Activated B cell treated with CpG ODN at 0.5 μM for 24 hours (primary cell): ENCODE data around the gene PTPN9. TPM values are rescaled to one million over a fixed set of nuclear protein-coding genes. Genes with fewer than 3 reads are reported as not detected.
"Not testable (repeated sequence)": the region's sequence is repeated elsewhere in the genome, so short reads cannot be mapped to it uniquely, and the experiment has no call there.

Source experiments
- ATAC-seq: fragments of 200-7000 bp; cut with Tn5 transposase; one replicate; pipeline ENCODE4 v1.10.0; 2021; ENCODE audit warnings: low read depth, mild to moderate bottlenecking, moderate library complexity
- CTCF ChIA-PET: fragments of 350-600 bp; sonication (Branson Sonifier 250); formaldehyde crosslinking; loops from one replicate; lab custom pipeline; 2021; ENCODE audit warnings: antibody characterized with exemption; lab: Charles Lee
- POLR2A ChIA-PET: fragments of 350-600 bp; sonication (Branson Sonifier 250); formaldehyde crosslinking; loops from one replicate; lab custom pipeline; 2021; ENCODE audit warnings: antibody characterized with exemption; lab: Charles Lee
- DNase-seq: peaks from one replicate; pipeline ENCODE4 v3.0.0; 2022
- H3K27ac Mint-ChIP-seq: one replicate; pipeline ENCODE4 v1.8.0; 2020; ENCODE audit warnings: mixed read lengths
- H3K27me3 Mint-ChIP-seq: one replicate; pipeline ENCODE4 v1.8.0; 2021; ENCODE audit warnings: mixed read lengths
- H3K36me3 Mint-ChIP-seq: one replicate; pipeline ENCODE4 v1.8.0; 2021; ENCODE audit warnings: low read depth, mixed read lengths
- H3K4me1 Mint-ChIP-seq: one replicate; pipeline ENCODE4 v1.8.0; 2021; ENCODE audit warnings: mixed read lengths
- H3K4me3 Mint-ChIP-seq: one replicate; pipeline ENCODE4 v1.8.0; 2020; ENCODE audit warnings: mild to moderate bottlenecking, mixed read lengths
- H3K9me3 Mint-ChIP-seq: one replicate; pipeline ENCODE4 v1.8.0; 2020; ENCODE audit warnings: mixed read lengths
- CTCF ChIP-seq: fragments of 200-600 bp; IDR thresholded peaks from one replicate; pipeline ENCODE4 v1.8.0; 2022; ENCODE audit warnings: antibody characterized with exemption, mild to moderate bottlenecking
- intact Hi-C: fragments of 100-400 bp; cut with micrococcal nuclease; formaldehyde crosslinking; loops from one replicate; pipeline ENCODE4 v1.15.1; 2024
- total RNA-seq: library from RNA; stranded (reverse); gene quantifications from 2 replicates; pipeline ENCODE4 v1.2.3, GENCODE V29; 2022

PTPN9 gene
- total RNA-seq, 1 donor from 2014 or later = 19.2 TPM

- no peaks in the 10 kb centered on the region for H3K9me3 Mint-ChIP-seq
- peaks cover 30% of the 10 kb centered on the region for H3K36me3 Mint-ChIP-seq
- ChIA-PET POLR2A (interaction anchor here (0.6 to 6.8 kb wide), 8 partner anchors 9 to 909 kb away, joined by 3 to 115 read pairs (median 10); partner anchors contain the start of genes COX5A, IMP3 and MAN2C1), CTCF (no interaction called here)
- peak overlapping the region; percentile 84 for H3K27ac Mint-ChIP-seq
- ATAC-seq (no peak), DNase-seq (no peak)
- TF ChIP-seq CTCF = no peak
- H3K27me3 Mint-ChIP-seq = no peaks in the 10 kb centered on the region
- H3K4me1 Mint-ChIP-seq = peaks cover 68% of the 10 kb centered on the region
- H3K4me3 Mint-ChIP-seq = peak overlapping the region; percentile 94
- intact Hi-C loops = loop anchor here (2.0 to 10.0 kb wide), 11 partner anchors 63 to 1815 kb away; partner anchors contain the start of genes ARID3B, C15orf39, COX5A and NEIL1
These were observed 129.4 kb downstream of the PTPN9 start for GRCh38 chr15:75449585-75450306.

- H3K9me3 Mint-ChIP-seq, intact Hi-C loops, DNase-seq, H3K27me3 Mint-ChIP-seq, H3K27ac Mint-ChIP-seq, ATAC-seq, H3K4me3 Mint-ChIP-seq, CTCF ChIA-PET: not testable (repeated sequence)
- POLR2A ChIA-PET = interaction anchor here (0.7 kb wide), 1 partner anchor 1805 kb away, joined by 3 read pairs; no protein-coding TSS in a partner anchor
- H3K36me3 Mint-ChIP-seq = peaks cover 37% of the 10 kb centered on the region
- H3K4me1 Mint-ChIP-seq = peaks cover 71% of the 10 kb centered on the region
These were observed 130.9 kb downstream of the PTPN9 start for GRCh38 chr15:75448171-75448570.

GRCh38 chr15:75446151-75446550 lies 133.0 kb downstream of the PTPN9 start:
- Mint-ChIP-seq H3K27ac (peak overlapping the region; percentile 69), H3K4me3 (peak overlapping the region; percentile 53), H3K4me1 (peaks cover 59% of the 10 kb centered on the region), H3K27me3 (no peaks in the 10 kb centered on the region), H3K36me3 (peaks cover 39% of the 10 kb centered on the region), H3K9me3 (no peaks in the 10 kb centered on the region)
- TF ChIP-seq CTCF = no peak
- no peak for DNase-seq
- no peak for ATAC-seq
- ChIA-PET POLR2A (interaction anchor here (0.6 to 1.6 kb wide), 3 partner anchors 9 to 135 kb away, joined by 3 to 14 read pairs (median 3); no protein-coding TSS in a partner anchor), CTCF (interaction anchor here (0.9 to 1.4 kb wide), 2 partner anchors 8 to 79 kb away, joined by 3 to 6 read pairs; no protein-coding TSS in a partner anchor)
- intact Hi-C loops = no loop called here

GRCh38 chr15:75445324-75445723 lies 133.8 kb downstream of the PTPN9 start:
- H3K27ac Mint-ChIP-seq, DNase-seq, ATAC-seq, H3K4me3 Mint-ChIP-seq, intact Hi-C loops, H3K27me3 Mint-ChIP-seq, H3K9me3 Mint-ChIP-seq: not testable (repeated sequence)
- CTCF ChIA-PET = interaction anchor here (0.6 to 1.4 kb wide), 3 partner anchors 9 to 274 kb away, joined by 3 to 6 read pairs (median 3); no protein-coding TSS in a partner anchor
- POLR2A ChIA-PET = interaction anchor here (0.9 to 1.6 kb wide), 2 partner anchors 9 to 77 kb away, joined by 3 to 14 read pairs; no protein-coding TSS in a partner anchor
- peaks cover 58% of the 10 kb centered on the region for H3K4me1 Mint-ChIP-seq
- H3K36me3 Mint-ChIP-seq = peaks cover 38% of the 10 kb centered on the region

GRCh38 chr15:75443972-75444453 lies 135.1 kb downstream of the PTPN9 start:
- peaks cover 48% of the 10 kb centered on the region for H3K4me1 Mint-ChIP-seq
- CTCF ChIA-PET = not testable (repeated sequence)

GRCh38 chr15:75437721-75438120 lies 141.4 kb downstream of the PTPN9 start:
- Mint-ChIP-seq H3K27me3 (no peaks in the 10 kb centered on the region), H3K4me3 (no peak overlapping the region), H3K36me3 (peaks cover 52% of the 10 kb centered on the region), H3K9me3 (no peaks in the 10 kb centered on the region), H3K4me1 (peaks cover 31% of the 10 kb centered on the region), H3K27ac (no peak overlapping the region)
- intact Hi-C loops = no loop called here
- ATAC-seq (no peak), DNase-seq (no peak)
- ChIA-PET POLR2A (no interaction called here), CTCF (no interaction called here)
- TF ChIP-seq CTCF = no peak

More at GRCh38 chr15:75443972-75444453, 135.1 kb downstream of the PTPN9 start:
- ATAC-seq, POLR2A ChIA-PET, H3K9me3 Mint-ChIP-seq, intact Hi-C loops, DNase-seq, H3K27me3 Mint-ChIP-seq, H3K4me3 Mint-ChIP-seq, H3K27ac Mint-ChIP-seq: not testable (repeated sequence)
- H3K36me3 Mint-ChIP-seq = peaks cover 40% of the 10 kb centered on the region
